HCT116 (cell line): Measurements from ENCODE around the gene TFCP2L1. TPM values are rescaled to one million over a fixed set of nuclear protein-coding genes. Genes with fewer than 3 reads are reported as not detected.

Experiments
- ATAC-seq: fragments of 200-7000 bp; cut with Tn5 transposase; 2 replicates; pipeline ENCODE4 v1.9.1; 2020; ENCODE audit warnings: mild to moderate bottlenecking, moderate library complexity
- BruUV-seq: library from RNA; stranded (reverse); fragments of 400-500 nt; replicated peaks from 2 replicates; lab custom pipeline; 2021; lab: Mats Ljungman, UMichigan
- CTCF ChIA-PET: fragments of 300-600 bp; sonication (Branson Sonifier 250); formaldehyde crosslinking; loops from one replicate; lab custom pipeline; 2021; ENCODE audit warnings: antibody characterized with exemption; lab: Charles Lee
- POLR2A ChIA-PET: fragments of 300-600, 350-600 bp; sonication (Branson Sonifier 250); formaldehyde crosslinking; loops from one replicate; lab custom pipeline; 2021; ENCODE audit warnings: antibody characterized with exemption; lab: Charles Lee
- RAD21 ChIA-PET, 2 experiments: fragments of 300-600 bp; sonication (Branson Sonifier 250); formaldehyde crosslinking; loops; one replicate each; lab custom pipeline; 2023; ENCODE audit warnings: low total read pairs in 2 of 2; ENCODE audit not compliant: uncharacterized antibody in 2 of 2, unreplicated experiment in 2 of 2, low non-redundant PET in 1 of 2; lab: Charles Lee
- DNase-seq: peaks from one replicate; pipeline ENCODE4 v3.0.0-alpha.2; 2010; ENCODE audit warnings: low read depth, low spot score
- H2AFZ ChIP-seq: fragments of 200-600 bp; shearing (Covaris generic), sonication (generic); 2 replicates; pipeline ENCODE4 v1.6.1; 2017; ENCODE audit warnings: low read depth, mixed run types, mixed read lengths, antibody characterized with exemption, low read length; ENCODE audit not compliant: poor library complexity, severe bottlenecking
- H3K27ac ChIP-seq: 2 replicates; pipeline ENCODE4 v1.5.1; 2012; ENCODE audit warnings: low read depth, low read length
- H3K27me3 ChIP-seq: fragments of 200-600 bp; sonication (generic); 2 replicates; pipeline ENCODE4 v1.6.1; 2016; ENCODE audit warnings: mixed run types, low read length, mixed read lengths; ENCODE audit not compliant: insufficient read depth
- H3K36me3 ChIP-seq, 2 experiments: fragments of 200-500 bp in 1 of 2; fragments of 200-600 bp in 1 of 2; sonication (Bioruptor generic) in 1 of 2; sonication (generic) in 1 of 2; 2 replicates each; pipeline versions ENCODE4 v1.5.1 to v1.6.1; 2014 to 2016; ENCODE audit warnings: low read length in 2 of 2, inconsistent platforms in 1 of 2, mixed read lengths in 1 of 2, mixed run types in 1 of 2; ENCODE audit not compliant: insufficient read depth in 2 of 2, control insufficient read depth in 1 of 2
- H3K4me1 ChIP-seq, 2 experiments: fragments of 200-600 bp in 1 of 2; sonication (generic) in 1 of 2; 2 replicates each; pipeline versions ENCODE4 v1.5.1 to v1.6.1; 2012 to 2017; ENCODE audit warnings: low read length in 2 of 2, inconsistent platforms in 1 of 2, mild to moderate bottlenecking in 1 of 2, mixed read lengths in 1 of 2, mixed run types in 1 of 2, moderate library complexity in 1 of 2; ENCODE audit not compliant: insufficient read depth in 2 of 2, control insufficient read depth in 1 of 2
- H3K4me2 ChIP-seq: fragments of 200-600 bp; sonication (generic); 2 replicates; pipeline ENCODE4 v1.6.1; 2017; ENCODE audit warnings: mixed run types, low read length, mixed read lengths
- H3K4me3 ChIP-seq, 2 experiments: fragments of 200-600 bp in 1 of 2; sonication (generic) in 1 of 2; replicated peaks in 1 of 2; 2 replicates each; pipeline ENCODE4 v1.5.1; 2011 to 2016; ENCODE audit warnings: low read length in 2 of 2, control low read depth in 1 of 2, low read depth in 1 of 2, mild to moderate bottlenecking in 1 of 2, mixed read lengths in 1 of 2, mixed run types in 1 of 2
- H3K79me2 ChIP-seq: fragments of 200-600 bp; sonication (generic); 2 replicates; pipeline ENCODE4 v1.6.1; 2017; ENCODE audit warnings: mild to moderate bottlenecking, mixed run types, low read length, moderate library complexity, mixed read lengths; ENCODE audit not compliant: insufficient read depth
- H3K9ac ChIP-seq: fragments of 200-600 bp; sonication (generic); 2 replicates; pipeline ENCODE4 v1.6.1; 2016; ENCODE audit warnings: low read length, mixed read lengths
- H3K9me2 ChIP-seq: fragments of 200-600 bp; sonication (generic), shearing (Covaris generic); 2 replicates; pipeline ENCODE4 v1.6.1; 2017; ENCODE audit warnings: mixed run types, mild to moderate bottlenecking, moderate library complexity; ENCODE audit not compliant: insufficient read depth
- H3K9me3 ChIP-seq, 2 experiments: fragments of 200-500 bp in 1 of 2; fragments of 200-600 bp in 1 of 2; sonication (Bioruptor generic) in 1 of 2; sonication (generic) in 1 of 2; 2 replicates each; pipeline ENCODE4 v1.6.1; 2014 to 2017; ENCODE audit warnings: low read length in 2 of 2, mixed read lengths in 2 of 2, inconsistent platforms in 1 of 2, low read depth in 1 of 2, mild to moderate bottlenecking in 1 of 2, mixed run types in 1 of 2, moderate library complexity in 1 of 2; ENCODE audit not compliant: control insufficient read depth in 1 of 2, insufficient read depth in 1 of 2
- H4K20me1 ChIP-seq: fragments of 200-600 bp; sonication (generic), shearing (Covaris generic); 2 replicates; pipeline ENCODE4 v1.6.1; 2017; ENCODE audit warnings: mixed run types, mild to moderate bottlenecking, moderate library complexity; ENCODE audit not compliant: insufficient read depth
- ATF3 ChIP-seq: IDR thresholded peaks from 2 replicates; pipeline ENCODE4 v1.6.1; 2012
- CBX3 ChIP-seq: IDR thresholded peaks from 2 replicates; pipeline ENCODE4 v1.6.1; 2012; ENCODE audit warnings: low read depth
- CEBPB ChIP-seq: IDR thresholded peaks from 2 replicates; pipeline ENCODE4 v1.6.1; 2012; ENCODE audit warnings: low read depth
- CTCF ChIP-seq, 3 experiments: fragments of 200-600 bp in 1 of 3; sonication (generic) in 1 of 3; IDR thresholded peaks in 2 of 3; conservative IDR thresholded peaks in 1 of 3; 2 replicates each; pipeline ENCODE4 v1.5.1; 2012 to 2017; ENCODE audit warnings: low read depth in 2 of 3, low read length in 2 of 3, antibody characterized with exemption in 1 of 3, borderline replicate concordance in 1 of 3, control low read depth in 1 of 3, mild to moderate bottlenecking in 1 of 3, mixed read lengths in 1 of 3, mixed run types in 1 of 3, moderate library complexity in 1 of 3; ENCODE audit not compliant: insufficient read depth in 1 of 3
- EGR1 ChIP-seq: IDR thresholded peaks from 2 replicates; pipeline ENCODE4 v1.6.1; 2012; ENCODE audit warnings: low read depth
- ELF1 ChIP-seq: IDR thresholded peaks from 2 replicates; pipeline ENCODE4 v1.6.1; 2012; ENCODE audit warnings: low read depth, borderline replicate concordance
- EZH2 ChIP-seq: fragments of 200-600 bp; sonication (generic); IDR thresholded peaks from 2 replicates; pipeline ENCODE4 v1.6.1; 2017; ENCODE audit warnings: antibody characterized with exemption, mixed run types
- JUND ChIP-seq: IDR thresholded peaks from 2 replicates; pipeline ENCODE4 v1.6.1; 2012
- MAX ChIP-seq: IDR thresholded peaks from 2 replicates; pipeline ENCODE4 v1.6.1; 2012
- POLR2A ChIP-seq: IDR thresholded peaks from 2 replicates; pipeline ENCODE4 v1.7.0; 2011; ENCODE audit warnings: borderline replicate concordance; ENCODE audit not compliant: insufficient read depth, insufficient read length; ENCODE audit errors: extremely low read depth
- POLR2AphosphoS5 ChIP-seq: IDR thresholded peaks from 2 replicates; pipeline ENCODE4 v1.6.1; 2011; ENCODE audit warnings: mild to moderate bottlenecking, low read depth, low read length, moderate library complexity
- RAD21 ChIP-seq: IDR thresholded peaks from 2 replicates; pipeline ENCODE4 v1.6.1; 2012; ENCODE audit warnings: low read depth, mild to moderate bottlenecking
- SP1 ChIP-seq: IDR thresholded peaks from 2 replicates; pipeline ENCODE4 v1.6.1; 2012; ENCODE audit warnings: low read depth
- SRF ChIP-seq: IDR thresholded peaks from 2 replicates; pipeline ENCODE4 v1.6.1; 2012; ENCODE audit warnings: low read depth
- ZBTB33 ChIP-seq: IDR thresholded peaks from 2 replicates; pipeline ENCODE4 v1.6.1; 2011; ENCODE audit warnings: mild to moderate bottlenecking, low read length, moderate library complexity; ENCODE audit not compliant: insufficient replicate concordance; ENCODE audit errors: extremely low read depth
- ZFX ChIP-seq: fragments of 450-650 bp; IDR thresholded peaks from 2 replicates; pipeline ENCODE4 v1.6.1; 2017
- intact Hi-C: fragments of 100-400 bp; cut with micrococcal nuclease; formaldehyde crosslinking; loops from 2 replicates; pipeline ENCODE4 v1.10.0; 2022
- total RNA-seq: library from RNA; stranded (reverse); gene quantifications from one replicate; pipeline ENCODE4 v1.2.1, GENCODE V29; 2021; ENCODE audit not compliant: unreplicated experiment

Gene TFCP2L1
- total RNA-seq, 1 experiment from 2014 or later = 8.4 TPM

- TF ChIP-seq SRF (no peak), CTCF (IDR thresholded peaks at IDR 0.05 in 2 of 3, conservative IDR thresholded peaks at IDR 0.05 in 1 of 3; ENCODE audit: borderline replicate concordance in 1 of 3, insufficient read depth in 1 of 3, low read depth in 2 of 3, low read length in 2 of 3) (no peak), MAX (no peak), ELF1 (no peak), ATF3 (no peak), SP1 (no peak), EZH2 (no peak), JUND (no peak), POLR2A (no peak), POLR2AphosphoS5 (no peak), CBX3 (no peak), EGR1 (no peak), RAD21 (no peak), CEBPB (no peak)
Measured at GRCh38 chr2:121283670-121284462, 1.1 kb downstream of the TFCP2L1 start (continued).

GRCh38 chr2:121282800-121283385, 2.1 kb downstream of the TFCP2L1 start:
- intact Hi-C loops = no loop called here
- Histone ChIP-seq H3K9me2 (no peaks in the 10 kb centered on the region), H3K4me3 (no peak overlapping the region), H3K27ac (no peak overlapping the region), H3K9ac (no peak overlapping the region), H2AFZ (no peak overlapping the region), H3K27me3 (no peaks in the 10 kb centered on the region), H3K9me3 (no peaks in the 10 kb centered on the region), H3K4me1 (peaks cover 0 to 25% of the 10 kb centered on the region in 2 experiments; a peak in 2 of 4 replicates), H4K20me1 (no peaks in the 10 kb centered on the region), H3K36me3 (no peaks in the 10 kb centered on the region), H3K4me2 (no peak overlapping the region; the same call in 1 of the 2 replicates), H3K79me2 (0 out of 2 replicates have a peak, but pooled peaks cover 4% of the 10 kb centered on the region)
- ChIA-PET CTCF (no interaction called here), RAD21 (no interaction called here), POLR2A (no interaction called here)
- ATAC-seq (no peak), DNase-seq (no peak)
- no TSS peak for BruUV-seq
- TF ChIP-seq ZBTB33 = no peak
- TF ChIP-seq EZH2 = no peak
- TF ChIP-seq ZFX = no peak
- TF ChIP-seq CTCF (IDR thresholded peaks at IDR 0.05 in 2 of 3, conservative IDR thresholded peaks at IDR 0.05 in 1 of 3; ENCODE audit: borderline replicate concordance in 1 of 3, insufficient read depth in 1 of 3, low read depth in 2 of 3, low read length in 2 of 3) = no peak
- TF ChIP-seq JUND = no peak
